Epithelial cell of prostate (primary cell): Measurements from ENCODE around the gene GPS1.
A peak's percentile ranks its signal among the peaks of the same experiment; 100 is the strongest.
"Not testable (repeated sequence)": the region's sequence is repeated elsewhere in the genome, so short reads cannot be mapped to it uniquely, and the experiment has no call there.

ENCODE experiments used
- DNase-seq: peaks from one replicate; pipeline ENCODE4 v3.0.0-alpha.2; 2011; ENCODE audit warnings: low read depth, low spot score
- H3K27ac ChIP-seq: fragments of 450-650 bp; 2 replicates; pipeline ENCODE4 v1.5.1; 2017; ENCODE audit warnings: mild to moderate bottlenecking

GPS1 gene

DNA sequence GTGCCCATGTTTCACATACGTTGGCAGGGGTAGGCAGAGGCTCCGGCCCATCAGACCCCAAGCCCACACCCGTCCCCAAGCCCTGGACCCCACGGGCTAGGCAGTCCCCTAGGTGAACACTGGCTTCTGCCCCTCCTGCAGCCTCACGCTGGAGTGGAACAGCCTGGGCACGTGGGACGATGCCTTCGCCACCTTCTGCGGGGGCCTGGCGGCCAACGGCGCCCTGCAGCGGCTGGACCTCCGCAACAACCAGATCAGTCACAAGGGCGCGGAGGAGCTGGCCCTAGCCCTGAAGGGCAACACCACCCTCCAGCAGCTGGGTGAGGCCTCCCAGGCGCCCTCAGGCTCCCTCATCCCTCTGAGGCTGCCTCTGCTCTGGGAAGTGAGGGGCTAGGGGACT is 26.8 kb upstream of the GPS1 start:
- H3K27ac ChIP-seq: no peak overlapping the region
- no peak for DNase-seq

DNA sequence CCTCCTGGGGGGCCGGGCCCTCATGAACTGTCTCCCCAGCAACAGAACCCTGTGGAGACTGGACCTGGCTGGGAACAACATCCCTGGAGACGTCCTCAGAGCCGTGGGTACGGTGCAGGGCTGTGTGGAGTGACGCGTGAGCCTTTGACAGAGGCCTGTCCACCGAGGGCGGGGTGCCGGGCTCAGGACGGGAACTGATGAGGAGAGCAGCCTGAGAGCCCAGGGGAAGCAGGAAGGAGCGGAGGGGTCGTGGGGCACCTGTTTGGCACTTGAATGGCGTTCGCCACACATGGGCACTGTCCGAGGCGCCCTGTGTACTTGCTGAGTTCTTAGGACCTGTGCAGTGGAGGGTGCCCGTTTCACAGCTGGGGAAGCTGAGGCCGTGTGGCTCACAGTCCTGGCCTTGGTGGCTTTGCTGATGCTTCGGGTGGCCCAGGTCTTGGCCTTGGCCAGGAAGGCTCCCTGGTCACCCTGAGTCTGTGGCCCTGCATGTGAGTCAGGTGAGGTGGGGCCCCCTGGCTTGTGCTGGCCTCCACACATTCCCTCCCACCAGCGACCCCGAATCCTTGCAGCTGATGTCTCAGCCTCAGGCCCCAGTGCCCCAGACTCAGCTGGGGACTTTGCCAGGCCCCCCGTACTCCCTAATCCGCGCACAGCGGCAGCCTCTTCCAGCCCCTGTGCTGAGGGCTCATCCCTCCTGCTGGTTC is 26.1 kb upstream of the GPS1 start:
- no peak overlapping the region for H3K27ac ChIP-seq
- DNase-seq: no peak

DNA sequence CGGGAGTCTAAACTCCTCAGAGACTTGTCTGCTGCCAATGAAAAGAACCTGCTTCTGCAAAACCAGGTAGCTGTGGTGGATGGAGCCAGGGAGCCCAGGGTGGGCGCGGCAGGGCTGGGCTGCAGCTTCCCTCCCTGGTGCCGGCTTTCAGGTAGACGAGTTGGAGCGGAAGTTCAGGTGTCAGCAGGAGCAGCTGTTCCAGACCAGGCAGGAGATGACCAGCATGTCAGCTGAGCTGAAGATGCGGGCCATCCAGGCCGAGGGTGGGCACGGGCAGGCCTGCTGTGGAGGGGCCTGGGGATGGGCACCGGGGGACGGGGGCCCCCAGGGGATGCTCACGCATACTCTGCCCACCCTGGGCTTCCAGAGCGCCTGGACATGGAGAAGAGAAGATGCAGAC is 23.5 kb upstream of the GPS1 start:
- no peak for DNase-seq
- H3K27ac ChIP-seq: no peak overlapping the region

DNA sequence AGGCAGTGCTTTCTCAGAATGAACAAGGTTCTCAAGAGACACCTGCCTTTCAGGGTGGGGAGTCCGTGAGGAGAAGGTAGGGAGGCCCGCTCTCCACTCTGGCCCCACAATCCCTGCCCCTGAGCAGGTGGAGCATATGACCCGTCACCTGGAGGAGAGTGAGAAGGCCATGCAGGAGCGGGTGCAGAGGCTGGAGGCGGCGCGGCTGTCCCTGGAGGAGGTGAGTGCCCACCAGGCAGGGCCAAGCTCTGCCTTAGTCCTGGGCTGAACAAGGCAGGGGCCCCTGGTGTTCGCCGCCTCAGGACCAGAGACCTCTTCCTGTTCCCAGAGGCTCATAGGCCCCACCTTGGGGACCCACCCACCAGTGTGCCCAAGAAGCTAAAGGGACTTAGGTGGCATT is 22.7 kb upstream of the GPS1 start:
- no peak overlapping the region for H3K27ac ChIP-seq
- DNase-seq: no peak

DNA sequence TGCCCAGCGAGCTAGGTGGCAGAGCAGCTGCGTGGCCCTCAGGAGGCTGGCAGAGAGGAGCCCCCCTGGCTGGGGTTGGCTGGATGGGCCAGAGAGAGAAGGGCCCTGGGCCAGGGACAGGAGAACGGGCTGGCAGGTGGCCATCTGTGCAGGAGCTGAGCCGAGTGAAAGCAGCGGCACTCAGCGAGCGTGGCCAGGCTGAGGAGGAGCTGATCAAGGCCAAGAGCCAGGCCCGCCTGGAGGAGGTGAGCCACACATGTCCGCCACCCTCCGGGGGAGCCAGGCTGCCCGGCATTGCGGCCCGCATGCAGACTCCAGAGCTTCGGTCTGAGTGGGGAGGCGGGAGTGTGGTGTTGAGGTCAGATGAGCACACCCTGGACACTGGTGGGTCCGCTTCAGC is 22.3 kb upstream of the GPS1 start:
- no peak overlapping the region for H3K27ac ChIP-seq
- DNase-seq: no peak

DNA sequence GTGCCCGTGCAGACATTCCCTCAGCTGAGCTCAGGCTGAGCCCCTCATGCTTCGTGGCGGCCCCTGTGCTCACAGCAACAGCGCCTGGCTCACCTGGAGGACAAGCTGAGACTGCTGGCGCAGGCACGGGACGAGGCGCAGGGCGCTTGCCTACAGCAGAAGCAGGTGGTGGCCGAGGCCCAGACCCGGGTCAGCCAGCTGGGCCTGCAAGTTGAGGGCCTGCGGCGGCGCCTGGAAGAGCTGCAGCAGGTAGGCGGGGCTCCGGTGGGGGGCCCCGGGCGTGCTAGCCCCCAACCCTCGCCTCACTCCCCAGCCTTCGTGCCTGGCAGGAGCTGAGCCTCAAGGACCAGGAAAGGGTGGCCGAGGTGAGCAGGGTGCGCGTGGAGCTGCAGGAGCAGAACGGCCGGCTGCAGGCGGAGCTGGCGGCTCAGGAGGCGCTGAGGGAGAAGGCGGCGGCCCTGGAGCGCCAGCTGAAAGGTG is 21.7 kb upstream of the GPS1 start:
- H3K27ac ChIP-seq: no peak overlapping the region
- DNase-seq: no peak

DNA sequence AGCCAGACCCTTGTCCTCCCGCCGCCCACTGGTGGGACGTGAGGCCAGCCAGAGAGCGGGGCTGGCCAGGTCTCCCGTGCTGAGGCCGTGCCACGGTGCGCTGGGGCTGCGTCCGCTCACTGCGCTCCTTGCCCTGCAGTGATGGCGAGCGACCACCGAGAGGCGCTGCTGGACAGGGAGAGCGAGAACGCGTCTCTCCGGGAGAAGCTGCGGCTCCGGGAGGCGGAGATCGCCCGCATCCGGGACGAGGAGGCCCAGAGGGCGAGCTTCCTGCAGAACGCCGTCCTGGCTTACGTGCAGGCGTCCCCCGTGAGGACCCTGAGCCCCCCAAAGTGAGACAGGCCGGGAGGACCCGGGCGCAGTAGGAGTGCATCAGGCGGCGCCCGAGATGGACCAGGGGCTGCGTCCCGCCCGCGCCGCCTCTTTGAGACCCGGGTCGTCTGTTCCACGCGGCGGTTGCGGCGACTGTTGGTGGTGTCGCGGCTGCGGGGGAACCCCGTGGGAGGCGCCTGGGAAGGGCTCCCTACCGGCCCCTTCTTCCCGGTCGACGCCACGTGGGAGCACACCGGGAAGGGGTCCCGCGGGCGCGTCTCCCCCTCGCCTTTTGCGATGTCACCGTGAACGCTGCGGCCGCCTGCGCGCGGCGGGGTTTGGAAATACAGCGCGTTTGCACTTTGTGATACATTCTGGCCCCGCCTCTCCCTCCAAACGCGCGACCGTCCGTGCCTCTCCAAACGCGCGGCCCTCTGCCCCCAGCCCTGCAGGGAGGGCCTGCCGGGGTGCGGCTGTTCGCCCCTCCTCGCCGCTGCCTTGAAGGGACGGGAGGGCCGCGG is 21.0 kb upstream of the GPS1 start:
- H3K27ac ChIP-seq: no peak overlapping the region

DNA sequence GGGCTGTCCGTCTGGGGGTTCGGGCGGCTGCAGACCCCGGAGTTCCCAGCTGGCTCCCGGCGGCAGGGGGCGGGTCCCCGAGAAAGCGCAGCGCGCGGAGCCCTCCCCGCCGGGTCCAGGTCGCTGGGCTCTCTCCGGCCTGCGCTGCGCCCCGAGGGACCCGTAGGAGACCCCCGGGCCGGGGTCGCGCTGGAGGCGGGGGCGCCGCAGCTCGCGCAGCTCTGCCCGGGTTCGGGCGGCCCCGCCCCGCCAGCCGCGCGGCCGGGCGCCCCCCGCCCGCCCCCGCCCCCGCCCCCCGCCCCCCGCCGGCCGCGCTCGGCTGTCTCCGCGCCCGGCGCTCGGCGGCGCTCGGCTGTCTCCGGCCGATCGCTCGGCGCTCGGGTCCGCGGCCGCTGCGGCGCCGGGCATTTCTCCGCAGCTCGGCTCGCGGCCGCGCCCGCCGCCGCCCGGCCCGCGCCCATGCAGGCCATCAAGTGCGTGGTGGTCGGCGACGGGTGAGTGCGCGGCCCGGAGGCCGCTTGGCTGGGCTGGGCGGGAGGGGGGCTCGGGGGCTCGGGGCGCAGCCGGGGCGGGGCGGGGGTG is 20.3 kb upstream of the GPS1 start, which contains the start of gene RAC3:
Gene RAC3 (plus strand): TSS at position 376 of the 582 bp plus-strand sequence. CDS start 84 bp downstream, at position 460.
- no peak for DNase-seq
- H3K27ac ChIP-seq: no peak within 1 kb of the TSS

More for the DNA sequence above, 21.0 kb upstream of the GPS1 start:
- DNase-seq: peak; percentile 40

DNA sequence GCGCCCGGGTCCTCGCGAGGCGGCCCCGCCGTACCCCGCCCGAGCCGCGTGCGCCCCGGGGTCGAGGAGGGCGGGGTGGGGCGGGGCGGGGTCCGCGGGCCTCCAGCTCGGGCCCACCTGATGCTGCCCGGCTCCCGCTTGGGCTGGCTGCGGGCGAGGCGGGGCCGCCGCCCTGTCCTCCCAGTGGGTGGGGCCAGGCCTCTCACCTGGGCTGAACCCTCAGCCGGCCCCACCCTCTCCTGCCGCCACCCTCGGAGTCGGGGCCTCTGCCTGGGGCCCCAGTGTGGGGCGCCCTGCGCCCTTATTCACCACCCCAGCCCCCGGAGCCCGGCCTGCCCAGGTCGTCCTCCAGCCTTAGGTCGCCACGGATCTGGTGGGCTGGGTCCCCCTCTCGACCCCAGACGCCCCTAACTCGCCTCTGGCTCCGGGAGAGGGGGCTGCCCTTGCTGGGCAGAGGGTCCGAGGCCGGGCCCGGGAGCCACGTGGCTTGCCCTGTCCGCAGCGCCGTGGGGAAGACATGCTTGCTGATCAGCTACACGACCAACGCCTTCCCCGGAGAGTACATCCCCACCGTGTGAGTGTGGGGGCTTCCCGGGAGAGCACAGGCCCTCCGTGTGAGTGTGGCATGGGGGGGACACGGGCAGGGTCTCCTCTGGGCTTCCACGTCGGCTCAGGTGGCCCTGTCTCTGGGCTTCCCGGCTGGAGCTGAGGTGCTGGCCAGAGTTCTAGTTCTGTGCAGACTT is 19.6 kb upstream of the GPS1 start:
- no peak overlapping the region for H3K27ac ChIP-seq
- no peak for DNase-seq

DNA sequence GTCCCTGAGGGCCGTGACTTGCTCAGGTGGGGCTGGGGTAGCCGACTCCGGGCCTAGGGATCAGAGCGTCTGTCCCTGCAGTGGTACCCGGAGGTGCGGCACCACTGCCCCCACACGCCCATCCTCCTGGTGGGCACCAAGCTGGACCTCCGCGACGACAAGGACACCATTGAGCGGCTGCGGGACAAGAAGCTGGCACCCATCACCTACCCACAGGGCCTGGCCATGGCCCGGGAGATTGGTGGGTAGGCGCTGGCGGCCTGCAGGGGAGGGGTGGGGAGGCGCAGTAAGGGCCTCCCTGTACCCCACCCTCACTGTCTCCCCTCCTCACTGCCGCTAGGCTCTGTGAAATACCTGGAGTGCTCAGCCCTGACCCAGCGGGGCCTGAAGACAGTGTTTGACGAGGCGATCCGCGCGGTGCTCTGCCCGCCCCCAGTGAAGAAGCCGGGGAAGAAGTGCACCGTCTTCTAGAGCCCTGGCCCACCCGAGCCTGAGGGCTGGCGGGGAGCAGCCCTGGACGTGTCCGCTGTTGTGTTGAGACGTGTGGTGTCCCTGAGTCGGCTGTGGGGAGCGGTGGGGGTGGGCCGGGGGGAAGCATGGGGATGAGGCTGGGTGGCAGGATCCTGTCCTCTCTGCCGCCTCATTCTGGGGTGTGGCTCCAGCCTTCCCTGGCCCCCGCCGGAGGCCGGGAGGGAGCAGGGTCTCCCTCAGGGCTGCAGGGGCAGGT is 18.2 kb upstream of the GPS1 start:
- no peak overlapping the region for H3K27ac ChIP-seq
- no peak for DNase-seq

DNA sequence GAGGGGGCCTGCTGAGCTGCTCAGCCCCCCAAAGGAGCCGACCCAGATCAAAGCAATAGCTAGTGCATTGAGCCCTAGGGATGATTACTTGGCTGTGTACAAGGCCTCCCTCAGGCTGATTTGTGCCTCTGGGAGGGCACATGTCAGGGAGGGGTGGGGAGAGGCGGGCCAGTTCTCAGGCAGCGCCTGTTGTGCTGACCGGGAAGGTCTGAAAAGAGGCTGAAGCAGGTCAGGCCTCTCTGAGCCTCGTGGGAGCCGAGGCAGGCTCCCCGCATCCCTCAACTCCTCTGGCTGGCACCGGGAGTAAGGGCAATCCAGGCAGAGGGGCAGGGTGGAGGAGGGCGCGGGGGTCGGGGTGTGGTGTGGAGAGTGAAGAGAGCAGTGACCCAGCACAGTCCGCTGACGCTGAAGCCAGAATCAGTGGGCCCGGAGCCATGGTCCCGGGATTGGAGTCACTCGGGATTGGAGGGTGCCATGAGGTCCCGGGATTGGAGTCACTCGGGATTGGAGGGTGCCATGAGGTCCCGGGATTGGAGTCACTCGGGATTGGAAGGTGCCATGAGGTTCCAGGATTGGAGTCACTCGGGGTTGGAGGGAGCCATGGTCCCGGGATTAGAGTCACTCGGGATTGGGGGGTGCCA is 17.2 kb upstream of the GPS1 start:
- no peak overlapping the region for H3K27ac ChIP-seq
- DNase-seq: no peak

DNA sequence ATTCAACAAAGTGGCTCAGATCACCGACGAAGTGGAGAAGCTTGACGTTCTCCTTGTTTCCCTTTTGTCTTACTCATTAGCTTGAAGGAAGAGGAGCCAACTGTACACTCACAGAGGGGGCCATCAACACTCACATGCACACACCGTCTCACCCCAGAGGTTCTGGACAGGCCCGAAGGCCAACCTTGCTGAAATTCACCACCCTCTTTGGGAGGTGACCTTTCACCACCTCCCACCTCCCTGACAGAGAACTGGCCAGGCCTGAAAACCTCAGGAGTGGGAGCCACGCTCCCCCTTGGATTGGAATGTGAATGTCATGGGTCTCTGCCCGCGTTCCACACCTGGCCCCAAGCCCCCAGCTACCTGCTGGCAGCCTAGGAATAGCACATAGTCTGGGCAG is 16.2 kb upstream of the GPS1 start:
- DNase-seq: no peak
- H3K27ac ChIP-seq: no peak overlapping the region

DNA sequence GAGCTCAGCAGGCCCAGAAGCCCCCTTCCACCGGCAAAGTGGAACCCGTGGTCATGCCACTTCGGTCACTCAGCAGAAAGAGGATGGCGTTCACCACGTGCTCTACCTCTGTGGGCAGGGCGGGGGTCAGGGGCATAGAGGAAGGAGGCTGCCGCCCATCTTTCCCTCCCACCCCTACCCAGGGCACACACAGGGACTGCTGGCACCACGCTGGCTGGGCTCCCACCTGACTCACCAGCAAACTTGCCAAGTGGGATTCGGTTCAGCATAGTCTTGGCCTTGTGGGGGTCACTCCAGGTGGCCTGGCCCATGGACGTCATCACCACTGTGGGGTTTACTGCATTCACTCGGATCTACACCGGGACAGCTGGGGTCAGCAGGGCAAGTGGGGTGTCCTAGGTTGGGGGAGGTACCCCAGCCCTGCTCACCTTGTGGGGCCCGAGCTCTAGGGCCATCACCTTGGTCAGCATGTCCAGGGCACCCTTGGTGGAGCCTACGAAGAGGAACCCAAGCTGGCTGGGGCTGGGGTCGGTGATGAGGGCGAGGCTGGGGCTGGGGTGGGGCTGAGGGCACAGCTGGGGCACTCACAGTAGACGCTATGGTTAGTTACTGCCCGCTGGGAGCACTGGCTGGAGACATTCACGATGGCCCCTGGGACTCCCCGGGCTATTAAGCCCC is 15.6 kb upstream of the GPS1 start:
- no peak overlapping the region for H3K27ac ChIP-seq
- DNase-seq: no peak

DNA sequence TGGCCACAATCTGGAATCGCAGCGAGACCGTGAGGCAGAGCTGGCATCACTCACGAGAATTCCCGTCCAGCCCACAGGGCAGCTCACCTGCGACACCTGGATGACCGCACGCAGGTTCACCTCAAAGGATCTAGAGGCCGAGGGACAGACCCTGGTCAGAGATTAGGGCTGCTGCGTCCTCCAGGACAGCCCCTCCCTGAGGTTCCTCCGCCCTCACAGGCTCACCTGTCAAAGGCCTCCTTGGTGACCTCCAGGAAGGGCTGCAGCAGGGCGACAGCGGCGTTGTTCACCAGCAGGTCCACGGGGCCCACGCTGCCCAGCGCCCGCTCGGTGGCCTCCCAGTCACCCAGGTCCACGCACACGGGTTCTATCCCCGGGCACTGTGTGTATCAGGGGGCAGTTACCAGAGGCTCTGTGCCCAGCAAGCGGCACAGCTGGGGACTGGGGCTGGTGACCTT is 15.0 kb upstream of the GPS1 start:
- DNase-seq: no peak
- H3K27ac ChIP-seq: peak overlapping the region; percentile 63

DNA sequence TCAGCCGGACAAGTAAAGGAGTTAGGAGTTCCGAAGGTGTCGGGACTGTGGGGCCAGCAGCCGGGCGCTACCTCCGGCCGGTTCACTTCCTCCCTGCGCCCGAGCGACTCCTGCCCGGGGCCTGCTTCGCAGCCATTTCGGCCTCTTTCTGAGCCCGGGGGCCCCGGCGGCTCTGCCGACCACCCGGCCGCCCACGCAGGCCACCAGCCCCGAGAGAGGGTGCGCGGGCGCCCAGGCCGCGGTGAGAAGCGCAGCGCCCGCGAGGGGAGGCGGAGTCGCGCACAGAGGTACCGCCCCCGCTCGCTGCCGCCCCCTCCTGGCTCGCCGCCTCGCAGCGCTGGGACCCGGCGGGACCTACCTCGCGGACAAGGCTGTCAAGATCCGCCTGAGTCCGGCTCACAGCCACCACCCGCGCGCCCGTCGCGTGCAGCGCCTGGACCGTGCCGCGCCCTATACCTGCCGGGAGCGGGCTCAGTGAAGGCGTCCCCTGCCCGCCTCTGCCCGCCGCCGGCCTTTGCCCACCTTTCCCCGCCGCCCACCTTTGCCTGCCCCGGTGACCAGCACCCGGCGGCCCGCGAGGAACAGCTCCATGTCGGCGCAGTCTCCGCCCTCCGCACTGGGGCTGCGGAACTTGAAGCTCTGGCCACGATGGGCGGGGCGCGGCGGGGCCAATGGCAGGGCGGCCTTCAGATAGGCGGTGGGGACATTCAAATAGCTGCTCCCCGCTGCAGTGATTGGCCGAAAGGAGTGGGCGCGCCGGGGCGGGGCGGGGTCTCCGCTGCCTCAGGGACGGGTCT is 14.4 kb upstream of the GPS1 start, which contains the start of gene DCXR:
Gene DCXR (minus strand): TSS at position 606 of the 797 bp plus-strand sequence. CDS start 15 bp downstream, at position 591.
- peak; percentile 80 for DNase-seq
- H3K27ac ChIP-seq: peak within 1 kb of the TSS; percentile 63

DNA sequence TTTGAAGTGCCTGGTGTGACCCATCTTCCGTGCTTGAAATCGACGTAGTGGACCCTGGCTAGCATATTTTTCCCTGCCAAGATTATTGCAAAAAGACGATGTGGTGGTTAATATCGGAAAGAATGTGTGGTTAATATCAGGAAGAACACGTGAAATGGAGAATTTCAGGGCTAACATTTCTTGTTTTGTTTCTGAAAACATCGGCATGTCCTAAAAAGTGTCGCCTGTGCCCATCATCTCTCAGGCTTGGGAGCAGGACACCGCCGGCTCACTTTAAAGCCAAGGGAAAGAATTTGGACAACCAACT is 13.9 kb upstream of the GPS1 start:
- DNase-seq: no peak
- peak overlapping the region; percentile 63 for H3K27ac ChIP-seq

DNA sequence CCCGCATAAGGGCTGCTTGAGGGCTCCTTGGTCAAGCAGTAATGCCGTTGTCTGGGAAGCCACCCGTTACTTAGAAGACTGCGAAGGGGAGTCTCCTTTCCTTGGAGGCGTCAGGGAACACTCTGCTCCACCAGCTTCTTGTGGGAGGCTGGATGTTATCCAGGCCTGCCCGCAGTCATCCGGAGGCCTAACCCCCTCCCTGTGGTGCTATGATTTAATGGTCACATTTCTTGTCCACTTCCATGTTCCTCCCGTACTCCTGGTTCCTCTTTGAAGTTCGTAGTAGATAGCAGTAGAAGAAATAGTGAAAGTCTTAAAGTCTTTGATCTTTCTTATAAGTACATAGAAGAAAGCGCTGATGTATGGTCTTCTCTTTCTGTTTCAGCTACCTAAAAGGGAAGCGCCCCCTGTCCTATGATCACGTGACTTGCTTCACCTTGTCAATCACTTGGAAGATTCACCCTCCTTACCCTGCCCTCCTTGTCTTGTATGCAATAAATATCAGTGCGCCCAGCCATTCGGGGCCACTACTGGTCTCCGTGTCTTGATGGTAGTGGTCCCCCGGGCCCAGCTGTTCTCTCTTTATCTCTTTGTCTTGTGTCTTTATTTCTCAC is 12.8 kb upstream of the GPS1 start:
- H3K27ac ChIP-seq, DNase-seq: not testable (repeated sequence)
